ENCODE measurements around the gene SPP2.

Gene SPP2

DNA sequence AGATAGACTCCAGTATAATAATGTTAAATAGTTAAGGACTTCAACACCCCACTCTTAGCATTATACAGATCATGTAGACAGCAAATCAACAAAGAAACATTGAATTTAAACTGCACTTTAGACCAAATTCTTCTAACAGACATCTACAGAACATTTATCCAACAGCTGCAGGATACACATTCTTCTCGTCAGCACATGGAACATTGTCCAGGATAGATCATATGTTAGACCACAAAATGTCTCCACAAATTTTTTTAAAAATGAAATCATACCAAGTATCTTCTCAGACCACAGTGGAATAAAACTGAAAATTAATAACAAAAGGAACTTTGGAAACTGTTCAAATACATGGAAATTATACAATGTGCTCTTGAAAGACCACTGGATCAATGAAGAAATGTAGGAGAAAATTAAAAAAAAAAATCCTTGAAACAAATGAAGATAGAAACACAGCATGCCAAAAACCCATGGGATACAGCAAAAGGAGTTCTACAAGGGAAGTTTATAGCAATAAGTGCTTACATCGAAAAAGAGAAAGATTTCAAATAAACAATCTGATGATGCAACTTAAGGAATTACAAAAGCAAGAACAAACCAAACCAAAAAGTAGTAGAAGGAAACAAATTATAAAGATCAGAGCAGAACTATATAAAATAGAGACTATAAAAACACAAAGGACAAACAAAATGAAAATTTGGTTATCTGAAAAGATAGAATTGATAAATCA, 12.3 kb upstream of the SPP2 start:
- DNase-seq (ENCODE audit: low read depth), result no peak

DNA sequence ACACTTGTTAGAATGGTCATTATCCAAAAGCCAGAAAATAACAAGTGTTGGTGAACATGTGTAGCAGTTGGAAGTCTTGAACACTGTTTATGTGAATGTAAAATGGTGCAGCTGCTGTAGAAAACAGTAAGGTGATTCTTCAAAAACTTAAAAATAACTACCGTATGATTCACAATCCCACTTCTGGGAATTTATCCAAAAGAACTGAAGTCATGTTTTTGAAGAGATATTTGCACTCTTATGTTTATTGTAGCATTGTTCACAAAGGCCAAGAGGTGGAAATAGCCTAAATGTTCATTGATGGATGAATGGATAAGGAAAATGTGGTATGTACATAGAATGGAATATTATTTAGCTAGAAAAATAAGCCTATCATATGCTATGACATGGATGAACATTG, 6.3 kb upstream of the SPP2 start:
- no peak for DNase-seq (ENCODE audit: low read depth)

DNA sequence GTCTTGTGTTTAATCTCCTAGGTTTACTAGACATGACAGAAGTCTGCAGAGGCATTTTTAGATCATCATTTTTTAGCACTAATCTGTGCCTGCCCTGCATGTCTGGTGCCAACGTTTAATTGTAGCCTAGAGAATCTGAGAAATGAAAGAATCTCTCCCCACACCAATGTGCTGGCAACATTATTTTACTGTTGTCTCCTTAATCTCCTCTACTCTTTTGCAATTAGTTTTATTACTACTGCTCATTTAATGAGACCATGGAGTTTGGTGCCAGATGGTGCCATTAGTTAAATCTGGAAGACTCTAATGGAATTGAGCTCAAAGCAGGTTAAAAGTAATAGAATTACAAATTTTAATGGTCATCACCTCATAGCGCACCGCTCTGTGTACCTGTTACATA, 4.0 kb upstream of the SPP2 start:
- DNase-seq (ENCODE audit: low read depth), result no peak

DNA sequence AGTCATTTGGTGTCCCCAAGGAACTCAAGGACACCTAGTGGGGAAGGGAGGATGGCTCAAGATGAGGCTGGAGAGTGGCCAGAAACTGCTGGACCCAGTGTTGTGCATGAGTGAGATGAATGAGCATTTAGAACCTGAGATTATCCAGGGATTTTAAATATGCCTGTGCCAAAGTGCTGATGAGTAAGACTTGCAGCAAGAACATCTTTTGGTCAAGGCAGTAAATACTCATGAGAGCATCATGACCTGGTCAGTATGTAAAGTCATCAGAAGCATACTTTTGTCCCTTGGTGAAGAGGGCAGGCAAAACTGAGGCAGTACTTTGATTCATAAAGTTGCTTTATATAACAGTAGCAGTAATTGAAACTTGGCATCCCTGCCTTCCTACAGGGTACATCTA, 3.1 kb upstream of the SPP2 start:
- no peak for DNase-seq (ENCODE audit: low read depth)

DNA sequence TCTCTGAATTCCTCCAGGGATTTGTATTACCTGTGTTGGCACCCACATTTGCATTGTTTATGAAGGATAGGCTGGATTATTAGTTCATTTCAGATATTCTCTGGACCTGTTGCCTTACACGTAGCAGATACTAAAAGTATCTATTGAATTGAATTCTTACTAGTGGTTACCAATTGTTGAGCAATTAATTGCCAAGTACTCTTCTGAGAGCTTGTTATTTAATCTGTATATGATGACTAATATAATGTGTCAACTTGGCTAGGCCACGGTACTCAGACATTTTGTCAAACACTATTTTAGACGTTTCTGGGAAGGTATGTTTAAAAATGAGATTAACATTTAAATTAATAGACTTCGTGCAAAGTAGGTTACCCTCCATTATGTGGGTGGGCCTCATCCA, 2.5 kb upstream of the SPP2 start:
- no peak for DNase-seq (ENCODE audit: low read depth)

DNA sequence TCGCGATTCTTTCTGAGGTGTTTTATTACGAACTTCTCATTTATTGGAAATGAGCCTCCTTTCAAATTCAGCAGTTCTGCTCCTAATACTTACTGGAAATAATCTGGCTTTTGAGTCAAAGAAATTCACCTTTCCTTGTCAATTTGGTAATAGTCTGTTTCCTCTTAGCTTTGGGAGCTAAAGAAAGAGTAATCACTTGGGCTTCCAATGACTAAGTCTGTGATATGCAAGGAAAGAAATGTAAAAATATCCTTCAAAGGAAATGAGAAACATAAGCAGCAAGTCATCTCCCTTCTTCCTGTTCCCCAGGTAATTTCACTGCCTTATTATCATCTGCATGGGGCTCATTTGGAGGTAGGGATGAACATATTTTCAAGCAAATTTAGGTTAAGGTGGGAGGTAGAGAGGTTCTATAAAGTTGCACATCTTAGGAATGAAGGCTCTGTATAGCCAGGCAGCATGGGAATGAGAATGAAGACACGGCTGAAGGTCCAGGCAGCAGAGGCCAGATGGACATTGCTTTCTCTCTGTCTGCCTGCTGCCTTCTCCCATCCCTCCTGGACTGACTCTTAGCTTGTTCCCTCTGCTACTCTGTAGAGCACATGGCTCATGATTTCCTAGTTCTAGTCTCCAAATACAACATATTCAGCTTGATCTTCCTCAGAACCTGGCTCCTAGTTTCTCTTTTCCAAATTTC, 1.0 kb downstream of the SPP2 start:
- DNase-seq (ENCODE audit: low read depth), result no peak

DNA sequence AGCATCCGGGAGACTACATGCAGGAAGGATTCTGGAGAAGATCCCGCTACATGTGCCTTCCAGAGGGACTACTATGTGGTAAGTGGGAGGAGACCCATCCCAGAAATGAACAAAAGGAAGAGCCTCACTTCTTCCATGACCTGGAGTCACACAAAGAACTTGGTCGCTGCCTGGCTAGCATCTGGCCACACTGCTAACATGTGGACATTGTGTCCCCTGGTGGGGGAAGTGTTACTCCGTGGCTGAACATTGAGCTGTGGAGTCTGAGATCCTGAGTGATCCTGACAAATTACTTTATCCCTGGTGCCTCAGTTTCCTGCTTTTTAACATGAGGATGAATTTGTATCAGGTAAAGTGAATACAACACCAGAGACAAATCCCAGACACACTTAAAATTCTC, 8.4 kb downstream of the SPP2 start:
- no peak for DNase-seq (ENCODE audit: low read depth)

DNA sequence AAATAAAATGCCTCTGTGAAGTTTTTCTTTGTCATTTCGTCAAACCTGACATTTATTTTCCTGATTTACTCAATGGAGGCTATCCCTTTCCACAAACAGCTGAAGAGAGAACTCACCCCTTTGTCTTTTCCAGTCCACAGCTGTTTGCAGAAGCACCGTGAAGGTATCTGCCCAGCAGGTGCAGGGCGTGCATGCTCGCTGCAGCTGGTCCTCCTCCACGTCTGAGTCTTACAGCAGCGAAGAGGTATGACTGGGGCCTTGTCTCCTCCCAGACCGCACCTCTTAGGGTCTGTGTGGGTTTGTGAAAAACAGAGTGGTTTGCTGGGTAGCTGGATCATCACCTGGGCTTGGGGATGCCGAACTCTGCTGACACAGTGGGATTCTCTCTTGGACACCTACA, 9.7 kb downstream of the SPP2 start:
- DNase-seq (ENCODE audit: low read depth), result no peak

DNA sequence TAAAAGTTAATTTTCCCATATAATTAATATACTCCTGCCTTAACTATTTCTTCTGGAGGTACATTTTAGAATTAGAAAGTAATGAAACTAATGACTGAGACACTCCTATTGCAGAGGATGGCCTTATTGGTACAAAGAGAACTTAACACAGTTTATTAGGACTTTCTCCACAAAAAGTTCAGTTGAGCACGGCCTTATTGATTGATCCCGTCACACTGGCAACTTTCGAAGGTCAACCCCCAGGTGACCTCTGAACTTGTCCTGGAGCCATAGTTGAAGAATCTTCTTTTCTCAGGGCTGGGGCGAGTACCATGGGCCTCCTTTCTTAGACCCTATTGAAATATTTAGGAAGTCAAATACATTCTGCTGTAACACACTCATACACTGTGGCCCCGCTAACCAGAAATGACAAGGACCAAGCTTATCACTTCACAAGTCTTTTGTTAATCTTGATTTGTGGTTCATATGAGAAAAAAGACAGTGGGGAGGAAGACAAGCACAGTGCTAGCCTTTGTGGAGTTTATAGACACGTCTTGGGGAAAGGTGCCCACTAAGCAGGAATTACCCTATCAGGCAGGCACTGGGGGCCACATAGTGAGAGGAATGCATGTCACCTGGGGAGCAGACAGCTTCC, 11.2 kb downstream of the SPP2 start:
- DNase-seq (ENCODE audit: low read depth), result no peak

DNA sequence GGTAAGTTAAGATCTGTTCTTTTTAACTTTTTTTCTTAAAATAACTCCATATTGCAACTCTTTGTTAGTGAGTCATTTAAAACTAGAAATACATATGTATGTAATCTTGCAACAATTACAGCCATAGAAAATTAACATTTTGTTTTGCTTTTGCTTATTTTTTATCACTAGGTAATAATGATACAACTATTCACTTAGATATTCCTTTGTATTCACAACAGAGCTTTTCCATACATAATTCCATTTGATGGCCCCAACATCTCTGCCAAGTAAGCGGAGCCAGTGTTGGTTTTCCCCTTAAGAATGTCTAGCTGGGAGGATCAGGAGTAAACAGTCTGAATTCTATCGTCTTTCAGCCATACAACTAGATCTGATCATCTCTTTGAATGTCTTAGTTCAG, 16.1 kb downstream of the SPP2 start:
- no peak for DNase-seq (ENCODE audit: low read depth)

DNA sequence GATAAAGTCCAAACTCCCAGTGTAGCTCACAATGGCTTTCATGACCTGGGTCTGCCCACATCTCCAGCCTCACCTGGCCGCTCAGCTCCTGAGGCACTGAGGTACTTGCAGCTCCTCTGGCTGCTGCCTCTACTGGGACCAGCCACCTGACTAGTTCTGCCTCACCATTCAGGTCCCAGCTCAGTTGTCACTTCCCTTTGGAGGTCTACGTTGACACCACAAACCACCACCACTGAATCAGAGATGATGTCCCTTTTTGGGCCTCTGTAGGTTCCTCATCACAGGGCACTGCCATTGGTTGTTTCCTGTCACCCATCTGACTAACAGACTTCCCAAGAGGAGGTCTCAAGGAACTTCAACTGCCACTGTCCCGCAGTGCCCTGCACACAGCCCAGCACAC, 21.2 kb downstream of the SPP2 start:
- DNase-seq (ENCODE audit: low read depth), result peak; percentile 3

DNA sequence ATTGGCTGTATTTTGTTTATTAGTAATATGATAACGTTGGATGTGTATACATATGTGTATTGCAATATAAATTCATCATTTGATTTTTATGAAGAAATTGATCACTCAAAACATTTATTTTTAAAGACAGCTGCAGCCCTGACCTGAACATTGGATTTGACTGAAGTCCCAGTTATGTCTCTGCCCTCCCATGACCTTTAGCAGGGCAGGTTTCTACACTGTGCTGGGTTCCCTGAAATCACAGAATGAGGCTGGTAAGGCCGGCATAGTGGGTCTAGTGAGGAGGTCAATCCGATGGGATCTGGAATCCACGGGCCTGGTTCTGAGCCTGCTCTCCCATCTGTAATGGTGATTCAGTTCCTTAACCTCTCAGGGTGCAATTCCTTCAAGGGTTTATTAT, 22.0 kb downstream of the SPP2 start:
- no peak for DNase-seq (ENCODE audit: low read depth)

DNA sequence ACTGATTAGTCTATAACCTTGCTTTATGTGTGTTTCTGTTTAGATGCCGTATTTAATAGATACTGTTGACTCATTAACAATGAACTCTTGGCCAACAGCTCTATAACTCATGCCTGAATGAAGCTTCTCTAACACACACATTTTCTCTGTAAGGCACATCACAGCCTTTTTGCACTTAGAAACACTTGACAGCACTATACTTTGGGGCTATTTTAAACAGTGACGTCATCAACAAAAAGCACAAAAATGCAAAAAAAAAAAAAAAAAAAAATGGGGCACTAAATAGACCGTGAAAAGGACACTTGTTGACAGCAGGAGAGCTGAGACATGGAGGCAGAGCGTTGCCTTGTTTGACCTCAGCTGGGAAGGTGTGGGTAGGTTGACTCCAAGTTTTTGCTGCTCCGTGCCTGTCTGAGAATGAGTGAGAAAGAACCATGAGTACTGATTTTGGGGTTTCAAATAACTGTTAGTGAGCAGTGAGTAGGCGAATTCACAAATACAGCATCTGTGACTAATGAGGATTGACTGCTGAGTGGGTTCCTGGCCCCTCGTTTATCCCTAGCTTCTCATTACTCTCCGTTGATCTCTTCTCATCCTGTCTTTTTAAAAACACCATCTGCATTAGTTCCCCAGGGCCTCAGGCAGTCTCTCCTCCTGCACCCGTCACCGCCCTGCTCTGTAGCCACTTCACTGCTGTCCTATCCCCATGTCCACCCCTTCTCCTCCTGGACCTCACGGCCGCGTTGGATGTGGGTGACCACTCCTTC, 24.4 kb downstream of the SPP2 start:
- no peak for DNase-seq (ENCODE audit: low read depth)

DNA sequence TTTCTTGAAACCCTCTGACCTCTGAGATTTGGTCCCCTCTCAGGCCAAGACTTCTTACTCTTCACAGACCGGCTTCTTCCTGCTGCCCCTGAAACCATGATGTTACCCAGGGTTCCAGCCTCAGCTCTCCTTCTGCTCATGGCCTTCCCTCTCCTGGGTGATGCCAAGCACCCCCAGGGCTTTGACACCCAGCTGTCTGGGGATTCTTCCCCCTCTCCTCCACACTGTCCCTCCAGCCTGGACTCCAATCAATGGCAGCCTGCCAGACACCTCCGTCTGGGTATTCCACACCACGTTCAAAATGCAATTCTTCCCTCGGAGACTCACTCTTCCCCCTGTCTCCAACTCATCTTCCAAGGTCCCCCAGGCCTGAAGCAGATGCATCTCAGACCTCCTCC, 25.0 kb downstream of the SPP2 start:
- DNase-seq (ENCODE audit: low read depth), result no peak

DNA sequence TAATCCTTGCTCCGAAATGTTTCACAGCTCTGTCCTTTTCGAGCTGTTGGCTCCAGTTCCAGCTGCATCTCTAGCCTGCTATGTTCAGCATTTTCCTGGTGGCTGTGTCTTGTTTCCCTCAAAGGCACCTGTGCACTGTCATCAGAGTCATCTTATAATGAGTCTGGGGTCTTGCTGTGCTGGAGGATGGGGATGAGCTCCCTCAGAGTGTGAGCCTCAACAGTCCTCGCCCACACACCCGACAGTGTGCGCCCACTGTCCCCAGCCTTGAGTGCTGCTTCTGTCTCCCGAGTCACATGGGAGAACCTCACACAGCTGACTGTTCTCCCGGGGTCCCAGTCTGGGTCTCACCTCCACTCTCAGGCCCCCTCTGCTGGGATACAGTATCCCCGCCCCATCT, 25.4 kb downstream of the SPP2 start:
- no peak for DNase-seq (ENCODE audit: low read depth)

DNA sequence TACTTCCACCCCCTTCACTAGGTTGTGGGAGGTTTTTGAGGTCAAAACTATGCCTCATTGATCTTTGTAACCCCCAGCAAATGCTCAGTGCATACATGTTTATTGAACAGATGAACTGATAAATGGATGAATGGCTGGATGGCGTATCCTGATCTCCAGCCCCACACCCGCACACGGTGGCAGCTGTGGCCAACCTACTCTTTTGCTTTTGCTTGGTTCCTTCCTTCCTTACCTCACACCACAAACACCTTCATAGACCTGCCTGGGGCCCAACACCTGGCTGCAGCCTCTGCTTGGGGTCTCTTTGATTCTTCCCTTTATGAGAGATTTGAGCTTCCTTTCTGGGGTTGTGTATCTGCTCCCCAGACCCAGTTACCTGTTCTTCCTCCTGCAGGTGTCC, 25.9 kb downstream of the SPP2 start:
- DNase-seq (ENCODE audit: low read depth), result no peak

DNA sequence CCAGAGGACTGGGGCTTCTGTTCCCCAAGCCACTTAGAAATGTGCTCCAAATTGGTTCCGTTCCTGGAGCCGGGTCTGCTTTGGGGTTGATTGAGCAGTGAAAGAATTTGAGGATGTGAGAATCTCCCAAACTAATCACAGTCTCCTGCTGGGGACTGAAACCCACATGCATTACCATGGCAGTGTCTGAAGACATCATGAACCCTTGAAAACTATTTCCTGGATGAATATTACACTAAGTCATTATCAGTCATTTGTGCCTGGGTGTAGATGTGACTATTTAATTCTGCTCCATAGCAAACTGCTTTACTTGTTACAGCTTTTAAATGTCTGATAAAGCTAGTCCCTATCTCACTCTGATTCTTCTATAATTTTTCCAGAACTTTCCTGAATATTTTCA, 27.6 kb downstream of the SPP2 start:
- no peak for DNase-seq (ENCODE audit: low read depth)

DNA sequence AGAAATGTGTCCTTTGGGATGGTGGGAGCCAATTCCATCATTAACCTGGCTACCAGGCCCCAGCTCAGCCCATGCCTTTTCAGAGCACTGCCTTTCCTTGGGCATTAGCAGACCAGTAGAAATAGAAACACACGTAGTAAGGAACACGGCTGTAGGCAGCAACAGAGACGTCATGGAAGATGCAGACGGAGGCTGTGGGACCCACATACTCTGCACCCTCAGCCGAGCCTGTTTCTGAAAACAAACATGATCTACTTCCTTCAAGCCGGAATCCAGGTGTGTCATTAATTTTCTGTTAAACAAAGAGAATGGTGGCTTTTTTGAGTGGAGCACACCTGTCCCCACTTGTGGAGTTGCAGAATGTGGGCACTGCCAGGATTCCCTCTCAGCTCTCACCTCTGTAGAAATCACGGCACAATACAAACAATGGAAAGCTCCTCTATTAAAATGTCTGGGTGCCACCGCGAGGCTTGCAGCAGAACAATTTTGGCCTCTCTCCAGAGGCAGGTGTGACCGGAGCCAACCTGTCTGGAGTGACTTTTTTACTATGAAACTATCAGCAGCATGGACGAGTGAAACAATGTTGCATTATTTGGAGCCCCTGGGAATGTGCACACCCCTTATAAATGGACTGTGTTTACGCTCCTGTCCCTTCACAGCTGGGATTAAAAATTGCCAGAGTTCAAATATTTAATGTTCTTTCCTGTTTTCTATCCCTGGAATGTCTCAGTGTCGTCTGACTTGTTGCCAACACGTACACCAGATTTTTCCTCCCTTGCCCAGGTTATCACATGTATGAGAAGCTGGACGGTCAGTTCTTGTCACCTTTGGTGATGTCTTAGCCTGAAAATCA, 31.7 kb downstream of the SPP2 start:
- no peak for DNase-seq (ENCODE audit: low read depth)

DNA sequence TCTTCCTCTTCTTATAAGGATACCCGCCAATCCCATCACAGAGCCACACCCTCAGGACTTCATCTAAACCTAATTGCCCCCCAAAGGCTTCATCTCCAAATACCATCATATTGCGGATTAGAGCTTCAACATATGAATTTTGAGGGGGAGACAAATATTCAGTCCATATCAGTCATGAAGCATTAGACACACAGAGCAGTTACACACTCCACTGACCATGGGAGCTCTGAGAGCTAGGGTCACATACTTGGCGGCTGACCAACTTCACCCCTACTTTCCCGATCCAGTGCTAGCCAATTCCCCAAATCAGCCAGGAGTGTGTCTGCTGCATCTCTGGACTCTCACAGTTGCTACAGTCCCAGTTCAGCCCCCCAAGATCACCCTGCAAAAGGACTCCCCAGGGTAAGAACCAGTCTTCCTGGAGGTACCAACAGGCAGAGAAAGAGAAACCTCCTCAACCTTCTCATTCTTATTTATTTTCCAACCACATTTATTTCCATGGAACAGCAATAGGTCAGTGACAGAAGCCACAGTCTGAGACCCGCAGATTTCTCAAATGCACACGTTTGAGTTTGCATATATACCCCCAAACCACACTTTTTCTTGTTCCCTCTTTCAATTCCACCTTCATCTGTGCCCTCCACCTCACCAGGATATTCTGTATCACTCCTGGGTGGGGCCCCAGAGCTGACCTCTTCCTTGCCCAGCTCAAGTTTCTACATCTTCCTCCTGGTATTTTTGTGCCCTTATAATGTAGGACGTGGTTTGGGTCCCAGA, 33.3 kb downstream of the SPP2 start:
- DNase-seq (ENCODE audit: low read depth), result no peak

DNA sequence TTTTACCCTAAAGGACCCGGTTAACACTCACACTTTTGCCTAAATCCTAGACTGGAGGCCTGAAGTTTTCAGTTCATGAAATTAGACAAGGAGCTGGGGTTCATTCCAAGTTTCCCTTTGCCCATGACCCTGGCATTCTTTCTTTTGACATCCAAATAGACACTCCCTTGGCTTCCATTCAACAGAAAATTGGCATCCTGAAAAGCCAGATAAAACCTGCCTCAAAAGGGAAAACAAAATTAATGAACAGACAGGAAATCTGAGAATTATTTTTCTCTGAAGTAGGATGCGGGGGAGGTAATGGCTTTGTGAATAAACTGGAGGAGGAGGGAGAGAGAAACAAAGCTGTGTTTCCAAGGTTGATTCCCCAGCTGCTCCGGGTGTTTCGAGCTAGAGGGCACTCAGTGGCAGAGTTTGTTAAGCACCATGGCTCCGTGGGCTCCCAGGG, 41.0 kb downstream of the SPP2 start:
- DNase-seq (ENCODE audit: low read depth), result no peak

DNA sequence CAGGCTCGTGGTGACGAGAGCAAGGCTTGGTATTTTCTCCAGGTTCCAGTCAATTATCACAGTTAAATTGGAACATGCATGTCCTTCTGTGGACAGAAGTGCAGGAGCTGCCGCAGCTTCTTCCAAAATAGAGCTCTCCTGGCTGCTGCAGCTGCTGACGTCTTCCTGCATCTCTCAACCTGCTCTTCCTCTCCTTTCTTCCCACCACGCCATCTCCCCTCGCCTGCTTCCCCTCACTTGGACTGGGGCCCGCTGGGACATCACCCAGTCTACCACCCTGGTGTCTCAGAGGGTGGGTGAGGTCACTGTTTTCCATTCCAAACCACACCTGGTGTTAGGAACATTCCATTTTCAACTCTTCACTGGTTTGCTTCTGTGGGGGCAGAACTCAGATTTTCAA, 41.4 kb downstream of the SPP2 start:
- no peak for DNase-seq (ENCODE audit: low read depth)
